Measurements from ENCODE around the gene DCHS1. TPM values are rescaled to one million over a fixed set of nuclear protein-coding genes. Genes with fewer than 3 reads are reported as not detected.
A peak's percentile ranks its signal among the peaks of the same experiment; 100 is the strongest.

The DCHS1 gene
- total and polyA plus RNA-seq, 2 of the 13 experiments (the other 11 are each of a cell fraction or from before 2014, with no cell fraction given) = under 0.01 to 0.03 TPM

GRCh38 chr11:6603287-6604080 is 52.1 kb downstream of the DCHS1 start, which contains the start of the genes ILK and RRP8 (continued):
- TF ChIP-seq RERE (CRISPR knock-in tag; IDR thresholded peaks at IDR 0.05; ENCODE audit: low read depth) (peak; percentile 56; the same call in 1 of the 2 replicates), ZBTB1 (CRISPR knock-in tag; IDR thresholded peaks at IDR 0.05; ENCODE audit: borderline replicate concordance) (no peak), NCOA1 (CRISPR knock-in tag; IDR thresholded peaks at IDR 0.05) (no peak), THYN1 (CRISPR knock-in tag; IDR thresholded peaks at IDR 0.05; ENCODE audit: borderline replicate concordance, low read depth) (no peak), ZBTB7A (CRISPR knock-in tag; IDR thresholded peaks at IDR 0.05) (peak; percentile 24; the same call in 1 of the 2 replicates), ZMYM4 (CRISPR knock-in tag; IDR thresholded peaks at IDR 0.05) (peak; percentile 93), ZNF616 (CRISPR knock-in tag; IDR thresholded peaks at IDR 0.05; ENCODE audit: low read depth) (peak; percentile 88; the same call in 1 of the 2 replicates), ZNF280D (CRISPR knock-in tag; IDR thresholded peaks at IDR 0.05) (peak; percentile 88), UBTF (CRISPR knock-in tag; IDR thresholded peaks at IDR 0.05) (peak; percentile 82), GATAD1 (CRISPR knock-in tag; IDR thresholded peaks at IDR 0.05) (peak; percentile 92), ZNF768 (CRISPR knock-in tag; IDR thresholded peaks at IDR 0.05) (peak; percentile 75), KLF9 (CRISPR knock-in tag; IDR thresholded peaks at IDR 0.05; ENCODE audit: low read depth) (no peak), SETDB1 (CRISPR knock-in tag; IDR thresholded peaks at IDR 0.05; ENCODE audit: borderline replicate concordance) (no peak), ZNF44 (CRISPR knock-in tag; IDR thresholded peaks at IDR 0.05) (0 out of 2 replicates have a peak, but pooled peaks have one; percentile 83), ELF3 (CRISPR knock-in tag; IDR thresholded peaks at IDR 0.05) (peak; percentile 98), ZNF383 (CRISPR knock-in tag; IDR thresholded peaks at IDR 0.05; ENCODE audit: borderline replicate concordance) (no peak), SAFB2 (CRISPR knock-in tag; IDR thresholded peaks at IDR 0.05; ENCODE audit: borderline replicate concordance, low read depth) (0 out of 2 replicates have a peak, but pooled peaks have one; percentile 55)
